ENCODE data around the gene PHF21B.

PHF21B gene

GRCh38 chr22:45023431-45023830 lies 13.6 kb upstream of the PHF21B start:
- H3K79me1 ChIP-seq (replicated peaks; ENCODE audit: low read length, poor library complexity, severe bottlenecking), result no peaks in the 10 kb centered on the region

GRCh38 chr22:45019861-45020655 lies 10.3 kb upstream of the PHF21B start:
- no peak overlapping the region for H2BK120ac ChIP-seq (ENCODE audit: low read depth, low read length)
- H3K4me2 ChIP-seq (ENCODE audit: low read length, poor library complexity, severe bottlenecking), result no peak overlapping the region
- no peak overlapping the region for H3K4me3 ChIP-seq (ENCODE audit: insufficient read depth in 1 of 2, low read depth in 1 of 2, low read length in 2 of 2)
- WGBS, result 83% methylated on average over 15 of the region's 16 CpGs
- no peak overlapping the region for H3K4ac ChIP-seq (ENCODE audit: low read depth in 1 of 2, low read length in 2 of 2)
- H3K9ac ChIP-seq (ENCODE audit: low read length), result no peak overlapping the region
- no peaks in the 10 kb centered on the region for H3K79me1 ChIP-seq (replicated peaks; ENCODE audit: low read length, poor library complexity, severe bottlenecking)
- H2BK12ac ChIP-seq (ENCODE audit: low read length in 2 of 2), result no peak overlapping the region
- H3K18ac ChIP-seq (ENCODE audit: low read depth in 1 of 2, low read length in 2 of 2), result no peak overlapping the region
- no peak overlapping the region for H3K14ac ChIP-seq (ENCODE audit: low read length in 2 of 2)
- H3K9me3 ChIP-seq (ENCODE audit: control insufficient read depth, low read length), result no peaks in the 10 kb centered on the region
- H2BK15ac ChIP-seq (ENCODE audit: low read depth, poor library complexity, severe bottlenecking), result no peak overlapping the region
- no peak overlapping the region for H3K27ac ChIP-seq (ENCODE audit: low read length, poor library complexity, severe bottlenecking)
- no peak overlapping the region for H2AFZ ChIP-seq (ENCODE audit: low read depth, low read length)
- no peak overlapping the region for H4K8ac ChIP-seq (ENCODE audit: low read length)
- H3K4me1 ChIP-seq (ENCODE audit: control insufficient read depth, insufficient read depth, low read depth, low read length), result no peaks in the 10 kb centered on the region
- DNase-seq, result no peak
- no peak overlapping the region for H4K91ac ChIP-seq (ENCODE audit: low read length)
- no peak overlapping the region for H2AK5ac ChIP-seq (ENCODE audit: low read length, severe bottlenecking)
- H2BK5ac ChIP-seq (ENCODE audit: low read depth, low read length, poor library complexity, severe bottlenecking), result no peak overlapping the region
- H3K23ac ChIP-seq (ENCODE audit: low read length in 2 of 2), result no peak overlapping the region
- peaks cover 16 to 57% of the 10 kb centered on the region in 2 experiments for H3K27me3 ChIP-seq (ENCODE audit: control insufficient read depth in 1 of 2, insufficient read depth in 1 of 2, low read length in 2 of 2)
- no peaks in the 10 kb centered on the region for H3K36me3 ChIP-seq (ENCODE audit: control insufficient read depth in 1 of 2, insufficient read depth in 2 of 2, low read depth in 1 of 2, low read length in 2 of 2)

More at GRCh38 chr22:45023431-45023830, 13.6 kb upstream of the PHF21B start:
- Histone ChIP-seq H3K14ac (ENCODE audit: low read length in 2 of 2) (no peak overlapping the region), H2BK5ac (ENCODE audit: low read depth, low read length, poor library complexity, severe bottlenecking) (no peak overlapping the region), H3K27me3 (ENCODE audit: control insufficient read depth in 1 of 2, insufficient read depth in 1 of 2, low read length in 2 of 2) (peaks cover 16 to 68% of the 10 kb centered on the region in 2 experiments), H2BK120ac (ENCODE audit: low read depth, low read length) (no peak overlapping the region), H3K18ac (ENCODE audit: low read depth in 1 of 2, low read length in 2 of 2) (no peak overlapping the region), H3K4me1 (ENCODE audit: control insufficient read depth, insufficient read depth, low read depth, low read length) (no peaks in the 10 kb centered on the region), H3K27ac (ENCODE audit: low read length, poor library complexity, severe bottlenecking) (no peak overlapping the region), H4K91ac (ENCODE audit: low read length) (no peak overlapping the region), H3K4ac (ENCODE audit: low read depth in 1 of 2, low read length in 2 of 2) (no peak overlapping the region), H3K36me3 (ENCODE audit: control insufficient read depth in 1 of 2, insufficient read depth in 2 of 2, low read depth in 1 of 2, low read length in 2 of 2) (no peaks in the 10 kb centered on the region), H3K9me3 (ENCODE audit: control insufficient read depth, low read length) (no peaks in the 10 kb centered on the region), H3K4me3 (ENCODE audit: insufficient read depth in 1 of 2, low read depth in 1 of 2, low read length in 2 of 2) (no peak overlapping the region), H3K23ac (ENCODE audit: low read length in 2 of 2) (no peak overlapping the region), H2BK15ac (ENCODE audit: low read depth, poor library complexity, severe bottlenecking) (no peak overlapping the region), H3K4me2 (ENCODE audit: low read length, poor library complexity, severe bottlenecking) (no peak overlapping the region), H4K8ac (ENCODE audit: low read length) (no peak overlapping the region), H2AK5ac (ENCODE audit: low read length, severe bottlenecking) (no peak overlapping the region), H3K9ac (ENCODE audit: low read length) (no peak overlapping the region), H2AFZ (ENCODE audit: low read depth, low read length) (no peak overlapping the region), H2BK12ac (ENCODE audit: low read length in 2 of 2) (no peak overlapping the region)
- WGBS, result 71% methylated on average over 7 of the region's 9 CpGs
- no peak for DNase-seq

- no peak for DNase-seq
- Histone ChIP-seq H4K8ac (ENCODE audit: low read length) (no peak overlapping the region), H3K4ac (ENCODE audit: low read depth in 1 of 2, low read length in 2 of 2) (no peak overlapping the region), H2BK12ac (ENCODE audit: low read length in 2 of 2) (no peak overlapping the region), H3K23ac (ENCODE audit: low read length in 2 of 2) (no peak overlapping the region), H3K14ac (ENCODE audit: low read length in 2 of 2) (no peak overlapping the region), H3K27me3 (ENCODE audit: control insufficient read depth in 1 of 2, insufficient read depth in 1 of 2, low read length in 2 of 2) (peaks cover 43 to 62% of the 10 kb centered on the region in 2 experiments), H3K4me3 (ENCODE audit: insufficient read depth in 1 of 2, low read depth in 1 of 2, low read length in 2 of 2) (no peak overlapping the region), H2AK5ac (ENCODE audit: low read length, severe bottlenecking) (no peak overlapping the region), H3K36me3 (ENCODE audit: control insufficient read depth in 1 of 2, insufficient read depth in 2 of 2, low read depth in 1 of 2, low read length in 2 of 2) (no peaks in the 10 kb centered on the region), H3K4me2 (ENCODE audit: low read length, poor library complexity, severe bottlenecking) (no peak overlapping the region), H2AFZ (ENCODE audit: low read depth, low read length) (no peak overlapping the region), H3K27ac (ENCODE audit: low read length, poor library complexity, severe bottlenecking) (no peak overlapping the region), H2BK120ac (ENCODE audit: low read depth, low read length) (no peak overlapping the region), H3K9ac (ENCODE audit: low read length) (no peak overlapping the region), H4K91ac (ENCODE audit: low read length) (no peak overlapping the region), H2BK5ac (ENCODE audit: low read depth, low read length, poor library complexity, severe bottlenecking) (no peak overlapping the region), H3K18ac (ENCODE audit: low read depth in 1 of 2, low read length in 2 of 2) (no peak overlapping the region), H3K79me1 (replicated peaks; ENCODE audit: low read length, poor library complexity, severe bottlenecking) (no peaks in the 10 kb centered on the region), H3K9me3 (ENCODE audit: control insufficient read depth, low read length) (no peaks in the 10 kb centered on the region), H2BK15ac (ENCODE audit: low read depth, poor library complexity, severe bottlenecking) (no peak overlapping the region), H3K4me1 (ENCODE audit: control insufficient read depth, insufficient read depth, low read depth, low read length) (peaks cover 6% of the 10 kb centered on the region)
- WGBS, result 57% methylated on average over 4 of the region's 4 CpGs
These were observed 4.8 kb upstream of the PHF21B start for GRCh38 chr22:45014654-45015053.

- Histone ChIP-seq H3K9me3 (ENCODE audit: control insufficient read depth, low read length) (no peaks in the 10 kb centered on the region), H2BK120ac (ENCODE audit: low read depth, low read length) (no peak overlapping the region), H3K4me2 (ENCODE audit: low read length, poor library complexity, severe bottlenecking) (no peak overlapping the region), H3K14ac (ENCODE audit: low read length in 2 of 2) (no peak overlapping the region), H3K9ac (ENCODE audit: low read length) (no peak overlapping the region), H3K4ac (ENCODE audit: low read depth in 1 of 2, low read length in 2 of 2) (no peak overlapping the region), H4K8ac (ENCODE audit: low read length) (no peak overlapping the region), H3K27me3 (ENCODE audit: control insufficient read depth in 1 of 2, insufficient read depth in 1 of 2, low read length in 2 of 2) (peaks cover 47 to 61% of the 10 kb centered on the region in 2 experiments), H3K4me1 (ENCODE audit: control insufficient read depth, insufficient read depth, low read depth, low read length) (peaks cover 22% of the 10 kb centered on the region), H2BK5ac (ENCODE audit: low read depth, low read length, poor library complexity, severe bottlenecking) (no peak overlapping the region), H3K18ac (ENCODE audit: low read depth in 1 of 2, low read length in 2 of 2) (no peak overlapping the region), H3K23ac (ENCODE audit: low read length in 2 of 2) (no peak overlapping the region), H4K91ac (ENCODE audit: low read length) (no peak overlapping the region), H2BK12ac (ENCODE audit: low read length in 2 of 2) (no peak overlapping the region), H3K27ac (ENCODE audit: low read length, poor library complexity, severe bottlenecking) (no peak overlapping the region), H3K36me3 (ENCODE audit: control insufficient read depth in 1 of 2, insufficient read depth in 2 of 2, low read depth in 1 of 2, low read length in 2 of 2) (no peaks in the 10 kb centered on the region), H3K79me1 (replicated peaks; ENCODE audit: low read length, poor library complexity, severe bottlenecking) (no peaks in the 10 kb centered on the region), H2AFZ (ENCODE audit: low read depth, low read length) (no peak overlapping the region), H2AK5ac (ENCODE audit: low read length, severe bottlenecking) (no peak overlapping the region), H3K4me3 (ENCODE audit: insufficient read depth in 1 of 2, low read depth in 1 of 2, low read length in 2 of 2) (no peak overlapping the region), H2BK15ac (ENCODE audit: low read depth, poor library complexity, severe bottlenecking) (no peak overlapping the region)
- no peak for DNase-seq
- WGBS, result 89% methylated on average over 3 of the region's 5 CpGs
These were observed 3.3 kb upstream of the PHF21B start for GRCh38 chr22:45013138-45013537.

All from mesenchymal stem cell (in vitro differentiated cells and primary cell).